ENCODE measurements around the gene ZNF462. TPM values are rescaled to one million over a fixed set of nuclear protein-coding genes. Genes with fewer than 3 reads are reported as not detected.
A peak's percentile ranks its signal among the peaks of the same experiment; 100 is the strongest.

Gene ZNF462
- total RNA-seq, 1 experiment from 2014 or later = 121 TPM

DNA sequence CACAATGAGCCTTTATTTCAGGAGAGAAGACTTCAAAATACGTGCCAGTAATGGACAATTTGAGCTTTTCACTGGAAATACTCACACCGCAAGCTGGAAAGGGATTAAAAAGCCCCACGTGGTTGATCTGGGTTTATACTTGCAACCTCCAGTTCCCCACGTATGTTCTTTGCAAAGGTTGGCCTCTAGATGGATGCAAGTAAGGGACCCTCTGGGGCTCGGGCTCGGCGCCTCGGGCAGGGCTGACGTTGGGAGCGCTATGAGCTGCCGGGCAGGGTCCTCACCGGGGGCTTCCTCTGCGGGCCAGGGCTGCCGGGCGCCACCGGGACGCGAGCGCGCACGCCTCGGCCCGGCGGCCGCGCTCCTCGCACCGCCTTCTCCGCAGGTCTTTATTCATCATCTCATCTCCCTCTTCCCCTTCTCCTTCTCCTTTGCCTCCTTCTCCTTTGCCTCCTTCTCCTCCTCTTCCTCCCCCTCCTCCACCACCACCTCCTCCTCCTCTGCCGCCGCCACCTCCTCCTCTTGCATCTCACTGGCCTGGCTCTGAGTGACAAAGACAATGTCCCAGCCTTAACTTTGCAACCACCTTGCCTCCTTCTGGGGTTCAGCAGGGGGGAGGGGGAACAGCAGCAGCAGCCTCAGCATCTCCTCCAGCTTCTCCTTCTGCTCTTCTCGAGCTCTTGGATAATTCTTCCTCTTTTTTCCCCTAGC is 701 bp upstream of the ZNF462 start (continued):
- TF ChIP-seq ELF4 (CRISPR knock-in tag; IDR thresholded peaks at IDR 0.05; ENCODE audit: low read depth) (no peak), NR1H2 (CRISPR knock-in tag; IDR thresholded peaks at IDR 0.05) (no peak), FOXP1 (CRISPR knock-in tag; IDR thresholded peaks at IDR 0.05; ENCODE audit: borderline replicate concordance) (0 out of 2 replicates have a peak, but pooled peaks have one; percentile 28), NFATC4 (CRISPR knock-in tag; IDR thresholded peaks at IDR 0.05) (no peak), CREB1 (CRISPR knock-in tag; IDR thresholded peaks at IDR 0.05) (no peak), TEAD4 (CRISPR knock-in tag; IDR thresholded peaks at IDR 0.05) (no peak), CBFB (CRISPR knock-in tag; IDR thresholded peaks at IDR 0.05; ENCODE audit: low read depth) (no peak), NFE2L1 (CRISPR knock-in tag; IDR thresholded peaks at IDR 0.05) (no peak), ZNF219 (CRISPR knock-in tag; IDR thresholded peaks at IDR 0.05; ENCODE audit: borderline replicate concordance) (no peak), SMAD4 (CRISPR knock-in tag; IDR thresholded peaks at IDR 0.05) (no peak), ZBTB21 (CRISPR knock-in tag; IDR thresholded peaks at IDR 0.05; ENCODE audit: borderline replicate concordance) (no peak), TCF7 (CRISPR knock-in tag; IDR thresholded peaks at IDR 0.05; ENCODE audit: low read depth) (no peak), MYBL2 (CRISPR knock-in tag; IDR thresholded peaks at IDR 0.05) (0 out of 2 replicates have a peak, but pooled peaks have one; percentile 18), ATF1 (CRISPR knock-in tag; IDR thresholded peaks at IDR 0.05) (no peak), ZNF121 (CRISPR knock-in tag; IDR thresholded peaks at IDR 0.05) (no peak; the same call in 1 of the 2 replicates), ZNF396 (CRISPR knock-in tag; IDR thresholded peaks at IDR 0.05; ENCODE audit: borderline replicate concordance) (no peak), PRRX2 (CRISPR knock-in tag; IDR thresholded peaks at IDR 0.05) (no peak)
- TF ChIP-seq, protein P1, sequence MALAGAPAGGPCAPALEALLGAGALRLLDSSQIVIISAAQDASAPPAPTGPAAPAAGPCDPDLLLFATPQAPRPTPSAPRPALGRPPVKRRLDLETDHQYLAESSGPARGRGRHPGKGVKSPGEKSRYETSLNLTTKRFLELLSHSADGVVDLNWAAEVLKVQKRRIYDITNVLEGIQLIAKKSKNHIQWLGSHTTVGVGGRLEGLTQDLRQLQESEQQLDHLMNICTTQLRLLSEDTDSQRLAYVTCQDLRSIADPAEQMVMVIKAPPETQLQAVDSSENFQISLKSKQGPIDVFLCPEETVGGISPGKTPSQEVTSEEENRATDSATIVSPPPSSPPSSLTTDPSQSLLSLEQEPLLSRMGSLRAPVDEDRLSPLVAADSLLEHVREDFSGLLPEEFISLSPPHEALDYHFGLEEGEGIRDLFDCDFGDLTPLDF (CRISPR knock-in tag; IDR thresholded peaks at IDR 0.05) = no peak
- TF ChIP-seq, protein P2, sequence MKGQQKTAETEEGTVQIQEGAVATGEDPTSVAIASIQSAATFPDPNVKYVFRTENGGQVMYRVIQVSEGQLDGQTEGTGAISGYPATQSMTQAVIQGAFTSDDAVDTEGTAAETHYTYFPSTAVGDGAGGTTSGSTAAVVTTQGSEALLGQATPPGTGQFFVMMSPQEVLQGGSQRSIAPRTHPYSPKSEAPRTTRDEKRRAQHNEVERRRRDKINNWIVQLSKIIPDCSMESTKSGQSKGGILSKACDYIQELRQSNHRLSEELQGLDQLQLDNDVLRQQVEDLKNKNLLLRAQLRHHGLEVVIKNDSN (CRISPR knock-in tag; IDR thresholded peaks at IDR 0.05) = no peak
- TF ChIP-seq, protein P3, sequence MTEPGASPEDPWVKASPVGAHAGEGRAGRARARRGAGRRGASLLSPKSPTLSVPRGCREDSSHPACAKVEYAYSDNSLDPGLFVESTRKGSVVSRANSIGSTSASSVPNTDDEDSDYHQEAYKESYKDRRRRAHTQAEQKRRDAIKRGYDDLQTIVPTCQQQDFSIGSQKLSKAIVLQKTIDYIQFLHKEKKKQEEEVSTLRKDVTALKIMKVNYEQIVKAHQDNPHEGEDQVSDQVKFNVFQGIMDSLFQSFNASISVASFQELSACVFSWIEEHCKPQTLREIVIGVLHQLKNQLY (CRISPR knock-in tag; IDR thresholded peaks at IDR 0.05) = no peak
- TF ChIP-seq, protein P4, sequence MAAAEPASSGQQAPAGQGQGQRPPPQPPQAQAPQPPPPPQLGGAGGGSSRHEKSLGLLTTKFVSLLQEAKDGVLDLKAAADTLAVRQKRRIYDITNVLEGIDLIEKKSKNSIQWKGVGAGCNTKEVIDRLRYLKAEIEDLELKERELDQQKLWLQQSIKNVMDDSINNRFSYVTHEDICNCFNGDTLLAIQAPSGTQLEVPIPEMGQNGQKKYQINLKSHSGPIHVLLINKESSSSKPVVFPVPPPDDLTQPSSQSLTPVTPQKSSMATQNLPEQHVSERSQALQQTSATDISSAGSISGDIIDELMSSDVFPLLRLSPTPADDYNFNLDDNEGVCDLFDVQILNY (CRISPR knock-in tag; IDR thresholded peaks at IDR 0.05) = no peak
- TF ChIP-seq, protein P5, sequence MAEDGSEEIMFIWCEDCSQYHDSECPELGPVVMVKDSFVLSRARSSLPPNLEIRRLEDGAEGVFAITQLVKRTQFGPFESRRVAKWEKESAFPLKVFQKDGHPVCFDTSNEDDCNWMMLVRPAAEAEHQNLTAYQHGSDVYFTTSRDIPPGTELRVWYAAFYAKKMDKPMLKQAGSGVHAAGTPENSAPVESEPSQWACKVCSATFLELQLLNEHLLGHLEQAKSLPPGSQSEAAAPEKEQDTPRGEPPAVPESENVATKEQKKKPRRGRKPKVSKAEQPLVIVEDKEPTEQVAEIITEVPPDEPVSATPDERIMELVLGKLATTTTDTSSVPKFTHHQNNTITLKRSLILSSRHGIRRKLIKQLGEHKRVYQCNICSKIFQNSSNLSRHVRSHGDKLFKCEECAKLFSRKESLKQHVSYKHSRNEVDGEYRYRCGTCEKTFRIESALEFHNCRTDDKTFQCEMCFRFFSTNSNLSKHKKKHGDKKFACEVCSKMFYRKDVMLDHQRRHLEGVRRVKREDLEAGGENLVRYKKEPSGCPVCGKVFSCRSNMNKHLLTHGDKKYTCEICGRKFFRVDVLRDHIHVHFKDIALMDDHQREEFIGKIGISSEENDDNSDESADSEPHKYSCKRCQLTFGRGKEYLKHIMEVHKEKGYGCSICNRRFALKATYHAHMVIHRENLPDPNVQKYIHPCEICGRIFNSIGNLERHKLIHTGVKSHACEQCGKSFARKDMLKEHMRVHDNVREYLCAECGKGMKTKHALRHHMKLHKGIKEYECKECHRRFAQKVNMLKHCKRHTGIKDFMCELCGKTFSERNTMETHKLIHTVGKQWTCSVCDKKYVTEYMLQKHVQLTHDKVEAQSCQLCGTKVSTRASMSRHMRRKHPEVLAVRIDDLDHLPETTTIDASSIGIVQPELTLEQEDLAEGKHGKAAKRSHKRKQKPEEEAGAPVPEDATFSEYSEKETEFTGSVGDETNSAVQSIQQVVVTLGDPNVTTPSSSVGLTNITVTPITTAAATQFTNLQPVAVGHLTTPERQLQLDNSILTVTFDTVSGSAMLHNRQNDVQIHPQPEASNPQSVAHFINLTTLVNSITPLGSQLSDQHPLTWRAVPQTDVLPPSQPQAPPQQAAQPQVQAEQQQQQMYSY (CRISPR knock-in tag; IDR thresholded peaks at IDR 0.05) = no peak
- TF ChIP-seq, protein P6, sequence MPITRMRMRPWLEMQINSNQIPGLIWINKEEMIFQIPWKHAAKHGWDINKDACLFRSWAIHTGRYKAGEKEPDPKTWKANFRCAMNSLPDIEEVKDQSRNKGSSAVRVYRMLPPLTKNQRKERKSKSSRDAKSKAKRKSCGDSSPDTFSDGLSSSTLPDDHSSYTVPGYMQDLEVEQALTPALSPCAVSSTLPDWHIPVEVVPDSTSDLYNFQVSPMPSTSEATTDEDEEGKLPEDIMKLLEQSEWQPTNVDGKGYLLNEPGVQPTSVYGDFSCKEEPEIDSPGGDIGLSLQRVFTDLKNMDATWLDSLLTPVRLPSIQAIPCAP (CRISPR knock-in tag; IDR thresholded peaks at IDR 0.05) = no peak
- TF ChIP-seq, protein P7, sequence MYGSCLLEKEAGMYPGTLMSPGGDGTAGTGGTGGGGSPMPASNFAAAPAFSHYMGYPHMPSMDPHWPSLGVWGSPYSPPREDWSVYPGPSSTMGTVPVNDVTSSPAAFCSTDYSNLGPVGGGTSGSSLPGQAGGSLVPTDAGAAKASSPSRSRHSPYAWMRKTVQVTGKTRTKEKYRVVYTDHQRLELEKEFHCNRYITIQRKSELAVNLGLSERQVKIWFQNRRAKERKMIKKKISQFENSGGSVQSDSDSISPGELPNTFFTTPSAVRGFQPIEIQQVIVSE (CRISPR knock-in tag; IDR thresholded peaks at IDR 0.05; ENCODE audit: borderline replicate concordance) = no peak
- TF ChIP-seq, protein P8, sequence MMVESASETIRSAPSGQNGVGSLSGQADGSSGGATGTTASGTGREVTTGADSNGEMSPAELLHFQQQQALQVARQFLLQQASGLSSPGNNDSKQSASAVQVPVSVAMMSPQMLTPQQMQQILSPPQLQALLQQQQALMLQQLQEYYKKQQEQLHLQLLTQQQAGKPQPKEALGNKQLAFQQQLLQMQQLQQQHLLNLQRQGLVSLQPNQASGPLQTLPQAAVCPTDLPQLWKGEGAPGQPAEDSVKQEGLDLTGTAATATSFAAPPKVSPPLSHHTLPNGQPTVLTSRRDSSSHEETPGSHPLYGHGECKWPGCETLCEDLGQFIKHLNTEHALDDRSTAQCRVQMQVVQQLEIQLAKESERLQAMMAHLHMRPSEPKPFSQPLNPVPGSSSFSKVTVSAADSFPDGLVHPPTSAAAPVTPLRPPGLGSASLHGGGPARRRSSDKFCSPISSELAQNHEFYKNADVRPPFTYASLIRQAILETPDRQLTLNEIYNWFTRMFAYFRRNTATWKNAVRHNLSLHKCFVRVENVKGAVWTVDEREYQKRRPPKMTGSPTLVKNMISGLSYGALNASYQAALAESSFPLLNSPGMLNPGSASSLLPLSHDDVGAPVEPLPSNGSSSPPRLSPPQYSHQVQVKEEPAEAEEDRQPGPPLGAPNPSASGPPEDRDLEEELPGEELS (CRISPR knock-in tag; IDR thresholded peaks at IDR 0.05) = no peak
- TF ChIP-seq, protein P9, sequence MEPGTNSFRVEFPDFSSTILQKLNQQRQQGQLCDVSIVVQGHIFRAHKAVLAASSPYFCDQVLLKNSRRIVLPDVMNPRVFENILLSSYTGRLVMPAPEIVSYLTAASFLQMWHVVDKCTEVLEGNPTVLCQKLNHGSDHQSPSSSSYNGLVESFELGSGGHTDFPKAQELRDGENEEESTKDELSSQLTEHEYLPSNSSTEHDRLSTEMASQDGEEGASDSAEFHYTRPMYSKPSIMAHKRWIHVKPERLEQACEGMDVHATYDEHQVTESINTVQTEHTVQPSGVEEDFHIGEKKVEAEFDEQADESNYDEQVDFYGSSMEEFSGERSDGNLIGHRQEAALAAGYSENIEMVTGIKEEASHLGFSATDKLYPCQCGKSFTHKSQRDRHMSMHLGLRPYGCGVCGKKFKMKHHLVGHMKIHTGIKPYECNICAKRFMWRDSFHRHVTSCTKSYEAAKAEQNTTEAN (CRISPR knock-in tag; IDR thresholded peaks at IDR 0.05) = no peak
